NOMO-1 (cell line): ENCODE results near the gene ME1.
A peak's percentile ranks its signal among the peaks of the same experiment; 100 is the strongest.
"Not testable (repeated sequence)": the region's sequence is repeated elsewhere in the genome, so short reads cannot be mapped to it uniquely, and the experiment has no call there.

Experiments
- DNase-seq, 2 experiments: peaks; one replicate each; lab custom pipeline; 2025; ENCODE audit not compliant: unreplicated experiment in 2 of 2; lab: John Stamatoyannopoulos, UW

Gene ME1

DNA sequence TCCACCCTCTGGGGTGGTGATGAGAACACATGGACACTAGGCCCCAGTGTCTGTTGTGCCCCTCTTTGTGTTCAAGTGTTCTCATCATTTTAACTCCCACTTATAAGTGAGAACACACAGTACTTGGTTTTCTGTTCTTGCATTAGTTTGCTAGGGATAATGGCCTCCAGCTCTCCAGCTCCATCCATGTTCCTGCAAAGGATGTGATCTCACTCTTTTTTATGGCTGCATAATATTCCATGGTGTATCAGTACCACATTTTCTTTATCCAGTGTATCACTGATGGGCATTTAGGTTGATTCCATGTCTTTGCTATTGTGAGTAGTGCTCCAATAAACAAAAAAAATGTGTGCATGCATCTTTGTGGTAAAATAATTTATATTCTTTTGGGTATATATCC lies 170.3 kb downstream of the ME1 start:
- DNase-seq, result no peak

DNA sequence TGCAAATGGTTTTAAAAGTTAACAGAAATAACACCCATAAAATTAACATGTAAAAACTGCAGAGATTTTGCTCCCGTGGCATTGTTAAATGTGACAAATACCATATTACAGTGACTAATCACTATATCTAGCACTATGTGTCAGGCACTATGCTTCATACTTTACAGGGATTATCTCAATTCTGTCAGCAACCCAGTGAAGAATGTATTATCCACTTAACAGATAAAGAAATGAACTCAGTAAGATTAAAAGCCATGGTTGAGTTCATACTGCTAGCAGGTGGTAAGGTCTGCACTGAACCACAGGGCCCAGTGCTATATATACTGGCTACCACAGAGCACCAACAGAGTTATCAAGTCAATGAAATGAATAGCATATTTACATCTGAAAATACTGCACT lies 172.3 kb downstream of the ME1 start:
- DNase-seq, result no peak

GRCh38 chr6:83257791-83258190 lies 173.1 kb downstream of the ME1 start:
- DNase-seq, result no peak

DNA sequence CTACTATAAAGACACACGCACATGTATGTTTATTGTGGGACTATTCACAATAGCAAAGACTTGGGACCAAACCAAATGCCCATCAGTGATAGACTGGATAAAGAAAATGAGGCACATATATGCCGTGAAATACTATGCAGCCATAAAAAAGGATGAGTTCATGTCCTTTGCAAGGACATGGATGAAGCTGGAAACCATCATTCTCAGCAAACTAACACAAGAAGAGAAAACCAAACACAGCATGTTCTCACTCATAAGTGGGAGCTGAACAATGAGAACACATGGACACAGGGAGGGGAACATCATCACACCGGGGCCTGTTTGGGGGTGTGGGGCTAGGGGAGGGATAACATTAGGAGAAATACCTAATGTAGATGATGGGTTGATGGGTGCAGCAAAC lies 174.1 kb downstream of the ME1 start:
- not testable (repeated sequence) for DNase-seq

DNA sequence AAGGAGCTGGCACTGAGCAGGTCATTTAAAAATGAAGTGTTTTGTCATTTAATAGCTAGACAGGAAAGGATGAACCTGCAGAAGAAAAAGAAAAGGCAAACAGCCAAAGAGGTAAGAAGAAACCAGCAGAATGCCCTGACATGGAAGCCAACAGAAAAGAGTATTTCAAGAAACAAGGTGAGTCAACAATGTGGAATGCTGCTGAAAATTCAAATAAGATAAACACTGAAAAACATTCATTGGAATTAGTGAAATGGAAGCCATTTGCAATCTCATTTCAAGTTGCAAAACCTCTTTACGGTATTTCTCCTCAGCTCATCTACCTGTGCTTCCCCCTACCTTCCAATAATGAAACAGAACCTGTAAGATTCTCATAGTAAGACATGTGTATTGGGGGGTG lies 178.1 kb downstream of the ME1 start:
- no peak for DNase-seq

DNA sequence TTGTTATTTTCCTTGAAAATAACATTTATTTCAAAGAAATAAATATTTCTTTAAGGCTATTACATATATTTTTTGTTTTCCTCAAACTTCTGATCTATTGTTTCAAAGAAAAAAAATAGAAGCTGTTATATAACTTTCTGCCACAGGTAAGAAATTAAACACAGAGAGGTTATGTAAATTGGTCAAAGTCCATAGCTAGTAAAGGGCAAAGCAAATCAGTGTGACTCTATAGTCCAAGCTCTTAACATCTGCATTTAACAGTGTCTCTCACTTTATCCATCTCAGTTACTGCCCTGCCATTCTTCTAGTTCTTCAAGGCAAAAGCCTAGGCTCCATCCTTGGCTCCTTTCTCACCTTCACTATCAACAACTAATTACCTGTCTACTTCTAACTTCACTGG lies 180.6 kb downstream of the ME1 start:
- DNase-seq, result no peak

GRCh38 chr6:83247471-83247870 lies 183.4 kb downstream of the ME1 start:
- DNase-seq, result no peak

DNA sequence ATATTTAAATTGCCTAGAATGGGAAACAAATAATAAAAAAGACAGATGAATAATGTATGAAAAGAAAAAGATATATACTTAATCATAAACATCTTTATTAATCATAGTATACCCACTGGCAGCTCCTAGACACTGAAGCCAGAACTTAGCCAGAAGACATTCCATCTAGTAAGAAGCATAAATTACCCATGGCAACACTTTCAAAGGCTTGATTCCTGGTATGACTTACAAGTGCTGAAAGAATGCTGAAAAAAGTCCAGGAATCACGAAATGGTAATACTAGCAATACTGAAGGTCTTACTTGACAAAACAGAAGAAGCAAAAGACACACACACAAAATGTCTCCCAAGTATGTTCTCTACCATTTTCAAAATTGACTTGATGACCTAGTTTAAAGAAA lies 199.7 kb downstream of the ME1 start:
- DNase-seq, result no peak

GRCh38 chr6:83226517-83226916 lies 204.3 kb downstream of the ME1 start:
- no peak for DNase-seq

DNA sequence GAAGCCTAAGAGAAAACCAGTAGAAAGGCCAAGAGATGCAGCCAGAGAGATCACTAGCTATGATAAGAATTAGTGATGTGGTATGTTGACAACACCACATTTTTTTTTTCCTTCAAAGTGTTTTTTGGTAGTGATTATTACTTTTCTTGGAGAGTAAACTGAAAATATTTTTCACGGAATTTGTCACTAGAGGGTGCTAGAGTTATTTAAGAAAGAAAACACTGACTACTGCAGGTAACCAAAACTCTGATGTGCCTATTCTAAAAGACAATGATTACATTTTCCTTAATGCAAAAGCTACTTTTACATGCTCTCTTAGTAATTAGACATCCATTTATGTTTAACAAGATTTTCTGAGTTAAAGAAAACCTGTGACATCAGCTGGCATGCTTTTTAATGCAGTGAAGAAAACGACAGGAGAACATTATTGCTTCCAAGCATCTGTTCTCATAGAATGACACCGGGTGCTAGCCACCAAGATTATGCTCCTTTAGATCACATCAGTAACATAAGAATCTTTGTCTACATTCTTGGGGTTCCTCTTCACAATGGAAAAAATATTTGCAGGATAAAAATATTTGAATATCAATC lies 208.9 kb downstream of the ME1 start:
- peak in 1 of 2 experiments; percentile 40 for DNase-seq

GRCh38 chr6:83221276-83221675 lies 209.6 kb downstream of the ME1 start:
- DNase-seq, result no peak

- DNase-seq, result no peak
Observed at GRCh38 chr6:83220121-83220520, 210.7 kb downstream of the ME1 start.

- no peak for DNase-seq
Observed at GRCh38 chr6:83218646-83219045, 212.2 kb downstream of the ME1 start.

GRCh38 chr6:83216806-83217205 lies 214.0 kb downstream of the ME1 start:
- no peak for DNase-seq

- DNase-seq, result peak; percentile 36 to 69
Observed at GRCh38 chr6:83215131-83216047, 215.5 kb downstream of the ME1 start.

GRCh38 chr6:83202031-83202430 lies 228.8 kb downstream of the ME1 start:
- no peak for DNase-seq

DNA sequence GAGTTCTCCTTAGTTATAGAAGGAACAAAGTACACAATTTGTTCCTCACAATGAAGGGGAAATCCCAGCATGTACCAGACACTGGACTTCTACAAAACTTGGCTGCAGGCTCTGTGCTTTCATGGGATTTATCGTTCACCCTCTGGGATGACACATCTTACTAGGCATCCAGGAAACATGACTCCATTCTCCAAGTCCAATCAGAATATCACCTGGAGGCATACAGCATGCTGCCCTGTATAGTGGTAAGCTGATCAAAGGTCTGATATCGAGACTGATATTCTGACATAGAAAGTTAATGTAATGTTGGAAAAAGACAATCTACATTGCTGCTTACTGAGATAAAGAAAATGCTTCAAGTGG lies 231.0 kb downstream of the ME1 start:
- DNase-seq, result no peak

- no peak for DNase-seq
Observed at GRCh38 chr6:83199173-83199862, 231.5 kb downstream of the ME1 start.

DNA sequence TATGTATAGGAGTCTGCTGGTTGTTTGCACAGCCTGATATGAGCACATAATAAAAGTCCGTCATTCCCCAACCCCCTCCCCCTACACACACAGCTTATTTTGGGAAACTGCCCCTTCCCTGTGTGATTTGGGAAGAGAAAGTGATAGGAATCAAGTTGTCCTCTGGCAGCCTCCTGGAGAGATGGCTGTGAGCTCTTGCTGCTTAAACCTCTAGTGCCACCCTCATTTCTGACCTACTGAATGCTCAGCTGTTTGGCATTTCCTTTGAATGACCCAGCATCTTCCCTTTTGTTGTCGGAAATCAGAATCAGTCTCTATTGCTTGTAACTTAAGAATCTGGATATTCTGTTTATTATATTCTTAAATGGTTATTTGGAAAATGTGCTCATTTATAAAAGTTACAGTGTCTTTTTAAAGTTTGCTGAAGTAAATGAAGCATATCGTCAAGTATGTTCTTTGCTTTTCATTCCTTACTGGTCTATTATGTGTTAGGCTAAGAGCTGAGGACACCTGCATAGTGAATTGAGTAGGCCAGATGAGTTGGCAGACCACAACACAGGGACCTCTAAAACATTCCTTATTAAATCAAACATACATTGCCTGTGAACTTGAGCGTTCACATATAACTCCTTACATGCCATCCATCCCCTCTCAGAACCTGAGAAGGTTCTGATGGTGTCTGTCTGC lies 232.2 kb downstream of the ME1 start:
- DNase-seq, result no peak

GRCh38 chr6:83193747-83194566 lies 236.9 kb downstream of the ME1 start:
- no peak for DNase-seq
